GM21515 (cell line): ENCODE results near the gene NACC2.

Experiments used
- ATAC-seq: cut with Tn5 transposase; IDR thresholded peaks from one replicate; pipeline ENCODE4 v1.9.1; 2021; ENCODE audit not compliant: unreplicated experiment

NACC2 gene

GRCh38 chr9:136095070-136096058 is at the start of gene NACC2:
Gene NACC2 (minus strand): TSS chr9:136095289. CDS start chr9:136050521, 44,768 bp downstream.
- ATAC-seq, result no peak

- no peak for ATAC-seq
Observed at GRCh38 chr9:136144450-136144849, 49.4 kb upstream of the NACC2 start.

GRCh38 chr9:136143215-136144001 is 48.3 kb upstream of the NACC2 start:
- ATAC-seq, result no peak

GRCh38 chr9:136142859-136143214 is 47.7 kb upstream of the NACC2 start:
- no peak for ATAC-seq

GRCh38 chr9:136142414-136142796 is 47.3 kb upstream of the NACC2 start:
- no peak for ATAC-seq

GRCh38 chr9:136141682-136142413 is 46.8 kb upstream of the NACC2 start:
- no peak for ATAC-seq

GRCh38 chr9:136140966-136141365 is 45.9 kb upstream of the NACC2 start:
- no peak for ATAC-seq

GRCh38 chr9:136140046-136140445 is 45.0 kb upstream of the NACC2 start:
- no peak for ATAC-seq

- no peak for ATAC-seq
Observed at GRCh38 chr9:136138566-136138965, 43.5 kb upstream of the NACC2 start.

- ATAC-seq, result no peak
Observed at GRCh38 chr9:136137321-136138265, 42.5 kb upstream of the NACC2 start.

GRCh38 chr9:136136127-136136925 is 41.2 kb upstream of the NACC2 start:
- ATAC-seq, result no peak

GRCh38 chr9:136135326-136136126 is 40.4 kb upstream of the NACC2 start:
- ATAC-seq, result no peak

GRCh38 chr9:136133959-136134484 is 38.9 kb upstream of the NACC2 start:
- no peak for ATAC-seq

GRCh38 chr9:136133191-136133958 is 38.3 kb upstream of the NACC2 start:
- ATAC-seq, result no peak

GRCh38 chr9:136132512-136133050 is 37.5 kb upstream of the NACC2 start:
- ATAC-seq, result no peak

GRCh38 chr9:136131629-136132511 is 36.8 kb upstream of the NACC2 start:
- ATAC-seq, result no peak
